ENCODE data around the gene ABCC9.

- TF ChIP-seq EZH2phosphoT487 (IDR thresholded peaks at IDR 0.05; ENCODE audit: insufficient read depth, low read depth) (no peak), EZH2 (IDR thresholded peaks at IDR 0.05; ENCODE audit: insufficient read depth, poor library complexity, severe bottlenecking) (no peak)
Measured at GRCh38 chr12:21921436-21921835, 19.8 kb downstream of the ABCC9 start.

Measured in GM23248 (cell line).